WTC11 (cell line): ENCODE measurements around the gene FNDC11. TPM values are rescaled to one million over a fixed set of nuclear protein-coding genes. Genes with fewer than 3 reads are reported as not detected.

ENCODE experiments used
- ATAC-seq: fragments of 200-7000 bp; cut with Tn5 transposase; 2 replicates; pipeline ENCODE4 v1.10.0; 2021; ENCODE audit warnings: mild to moderate bottlenecking, moderate library complexity
- CTCF ChIA-PET: fragments of 300-600 bp; sonication (Branson Sonifier 250); formaldehyde crosslinking; loops from one replicate; lab custom pipeline; 2021; ENCODE audit warnings: antibody characterized with exemption; lab: Charles Lee
- POLR2A ChIA-PET: fragments of 350-600 bp; sonication (Branson Sonifier 250); formaldehyde crosslinking; loops from one replicate; lab custom pipeline; 2021; ENCODE audit warnings: antibody characterized with exemption; lab: Charles Lee
- DNase-seq: peaks from one replicate; pipeline ENCODE4 v3.0.0; 2021; ENCODE audit warnings: low spot score
- H3K27ac Mint-ChIP-seq: 2 replicates; pipeline ENCODE4 v1.8.0; 2021; ENCODE audit warnings: mixed read lengths
- H3K27me3 Mint-ChIP-seq: 2 replicates; pipeline ENCODE4 v1.8.0; 2021; ENCODE audit warnings: low read depth, mild to moderate bottlenecking, moderate library complexity, mixed read lengths
- H3K36me3 Mint-ChIP-seq: 2 replicates; pipeline ENCODE4 v1.8.0; 2021; ENCODE audit warnings: mixed read lengths
- H3K4me1 Mint-ChIP-seq: 2 replicates; pipeline ENCODE4 v1.8.0; 2022; ENCODE audit warnings: mixed read lengths
- H3K4me3 Mint-ChIP-seq: 2 replicates; pipeline ENCODE4 v1.8.0; 2021; ENCODE audit warnings: mild to moderate bottlenecking, moderate library complexity, mixed read lengths
- H3K9me3 Mint-ChIP-seq: 2 replicates; pipeline ENCODE4 v1.8.0; 2021; ENCODE audit warnings: mixed read lengths
- AR ChIP-seq: fragments of 250-450 bp; sonication (Bioruptor Pico); IDR thresholded peaks from 2 replicates; pipeline ENCODE4 v1.9.0; 2021; ENCODE audit warnings: mild to moderate bottlenecking
- ARID4B ChIP-seq: sonication (generic); formaldehyde crosslinking; IDR thresholded peaks from 2 replicates; pipeline ENCODE4 v1.8.0; 2023; ENCODE audit warnings: missing genetic modification reagents, mild to moderate bottlenecking, borderline replicate concordance
- ATF2 ChIP-seq: sonication (generic); formaldehyde crosslinking; IDR thresholded peaks from 2 replicates; pipeline ENCODE4 v1.8.1; 2022; ENCODE audit warnings: low read depth, missing genetic modification reagents, borderline replicate concordance
- ATF6 ChIP-seq: sonication (generic); formaldehyde crosslinking; IDR thresholded peaks from 2 replicates; pipeline ENCODE4 v1.8.1; 2023; ENCODE audit warnings: mild to moderate bottlenecking, missing genetic modification reagents
- CREB1 ChIP-seq: sonication (generic); formaldehyde crosslinking; IDR thresholded peaks from 2 replicates; pipeline ENCODE4 v1.8.0; 2023; ENCODE audit warnings: mild to moderate bottlenecking, missing genetic modification reagents
- E2F1 ChIP-seq: sonication (generic); formaldehyde crosslinking; IDR thresholded peaks from 2 replicates; pipeline ENCODE4 v1.8.0; 2022; ENCODE audit warnings: mild to moderate bottlenecking, missing genetic modification reagents
- ERG ChIP-seq: fragments of 250-450 bp; sonication (Bioruptor Pico); IDR thresholded peaks from 2 replicates; pipeline ENCODE4 v1.8.0; 2021; ENCODE audit warnings: mild to moderate bottlenecking
- MXD4 ChIP-seq: fragments of 250-450 bp; sonication (Bioruptor Pico); IDR thresholded peaks from 2 replicates; pipeline ENCODE4 v1.8.0; 2021; ENCODE audit warnings: mild to moderate bottlenecking, moderate library complexity, borderline replicate concordance
- NFE2L1 ChIP-seq: sonication (generic); formaldehyde crosslinking; IDR thresholded peaks from 2 replicates; pipeline ENCODE4 v1.8.1; 2023; ENCODE audit warnings: missing genetic modification reagents
- NFYB ChIP-seq: sonication (generic); formaldehyde crosslinking; conservative IDR thresholded peaks from 2 replicates; pipeline ENCODE4 v1.8.0; 2022; ENCODE audit warnings: low read depth, missing genetic modification reagents
- NR3C1 ChIP-seq: sonication (generic); formaldehyde crosslinking; conservative IDR thresholded peaks from 2 replicates; pipeline ENCODE4 v1.8.1; 2023; ENCODE audit warnings: low read depth, mild to moderate bottlenecking, missing genetic modification reagents
- STAT6 ChIP-seq: sonication (generic); formaldehyde crosslinking; conservative IDR thresholded peaks from 2 replicates; pipeline ENCODE4 v1.8.1; 2023; ENCODE audit warnings: mild to moderate bottlenecking, low read depth, missing genetic modification reagents, moderate library complexity
- TEAD1 ChIP-seq: sonication (generic); formaldehyde crosslinking; IDR thresholded peaks from 2 replicates; pipeline ENCODE4 v1.8.0; 2022; ENCODE audit warnings: mild to moderate bottlenecking, missing genetic modification reagents
- USF1 ChIP-seq: sonication (generic); formaldehyde crosslinking; IDR thresholded peaks from 2 replicates; pipeline ENCODE4 v1.8.0; 2022; ENCODE audit warnings: mild to moderate bottlenecking, missing genetic modification reagents
- ZNF121 ChIP-seq: sonication (generic); formaldehyde crosslinking; IDR thresholded peaks from 2 replicates; pipeline ENCODE4 v1.8.0; 2023; ENCODE audit warnings: missing genetic modification reagents
- total RNA-seq: library from RNA; stranded (reverse); gene quantifications from 3 replicates; pipeline ENCODE4 v1.2.3, GENCODE V29; 2021

The FNDC11 gene
- total RNA-seq, 1 experiment from 2014 or later, result 3.8 TPM

- Mint-ChIP-seq H3K27ac (no peak overlapping the region), H3K36me3 (peaks cover 3% of the 10 kb centered on the region), H3K4me1 (no peaks in the 10 kb centered on the region), H3K9me3 (no peaks in the 10 kb centered on the region), H3K4me3 (no peak overlapping the region), H3K27me3 (no peaks in the 10 kb centered on the region)
- no peak for TF ChIP-seq TEAD1
- TF ChIP-seq AR (CRISPR knock-in tag), result no peak
- no peak for TF ChIP-seq STAT6 (CRISPR knock-in tag)
- no peak for TF ChIP-seq ZNF121 (CRISPR knock-in tag)
- TF ChIP-seq NFE2L1 (CRISPR knock-in tag), result no peak
- TF ChIP-seq NR3C1 (CRISPR knock-in tag), result no peak
- ATAC-seq (no peak), DNase-seq (no peak)
- ChIA-PET CTCF (interaction anchor here (0.8 to 1.5 kb wide), 2 partner anchors 27 to 77 kb away, joined by 4 read pairs; no protein-coding TSS in a partner anchor), POLR2A (no interaction called here)
Measured at GRCh38 chr20:63565021-63565698, 11.2 kb downstream of the FNDC11 start.

- Mint-ChIP-seq H3K9me3 (no peaks in the 10 kb centered on the region), H3K27ac (no peak overlapping the region), H3K36me3 (no peaks in the 10 kb centered on the region), H3K27me3 (no peaks in the 10 kb centered on the region), H3K4me3 (no peak overlapping the region), H3K4me1 (no peaks in the 10 kb centered on the region)
- ATAC-seq, result no peak
- ChIA-PET POLR2A (no interaction called here), CTCF (interaction anchor here (0.8 to 1.5 kb wide), 3 partner anchors 27 to 76 kb away, joined by 4 to 5 read pairs (median 4); no protein-coding TSS in a partner anchor)
- DNase-seq, result no peak
- TF ChIP-seq E2F1 (CRISPR knock-in tag) (no peak), MXD4 (no peak), NFYB (CRISPR knock-in tag) (no peak), USF1 (no peak), ATF2 (CRISPR knock-in tag) (no peak), CREB1 (CRISPR knock-in tag) (no peak), ARID4B (CRISPR knock-in tag) (no peak), ATF6 (no peak), ERG (CRISPR knock-in tag) (no peak)
Measured at GRCh38 chr20:63565699-63566335, 11.9 kb downstream of the FNDC11 start.
